GM12875 (cell line): ENCODE results near the gene SORCS2.

Source experiments
- H3K4me3 ChIP-seq: one replicate; pipeline ENCODE4 v1.5.1; 2011; ENCODE audit warnings: low read depth, low read length, control low read depth
- TF ChIP-seq, protein P1 (sequence below): IDR thresholded peaks from 2 replicates; pipeline ENCODE4 v1.5.1; 2011; ENCODE audit warnings: low read depth, mild to moderate bottlenecking, control low read depth, inconsistent platforms, low read length, moderate library complexity, borderline replicate concordance; ENCODE audit not compliant: insufficient read depth

SORCS2 gene

DNA sequence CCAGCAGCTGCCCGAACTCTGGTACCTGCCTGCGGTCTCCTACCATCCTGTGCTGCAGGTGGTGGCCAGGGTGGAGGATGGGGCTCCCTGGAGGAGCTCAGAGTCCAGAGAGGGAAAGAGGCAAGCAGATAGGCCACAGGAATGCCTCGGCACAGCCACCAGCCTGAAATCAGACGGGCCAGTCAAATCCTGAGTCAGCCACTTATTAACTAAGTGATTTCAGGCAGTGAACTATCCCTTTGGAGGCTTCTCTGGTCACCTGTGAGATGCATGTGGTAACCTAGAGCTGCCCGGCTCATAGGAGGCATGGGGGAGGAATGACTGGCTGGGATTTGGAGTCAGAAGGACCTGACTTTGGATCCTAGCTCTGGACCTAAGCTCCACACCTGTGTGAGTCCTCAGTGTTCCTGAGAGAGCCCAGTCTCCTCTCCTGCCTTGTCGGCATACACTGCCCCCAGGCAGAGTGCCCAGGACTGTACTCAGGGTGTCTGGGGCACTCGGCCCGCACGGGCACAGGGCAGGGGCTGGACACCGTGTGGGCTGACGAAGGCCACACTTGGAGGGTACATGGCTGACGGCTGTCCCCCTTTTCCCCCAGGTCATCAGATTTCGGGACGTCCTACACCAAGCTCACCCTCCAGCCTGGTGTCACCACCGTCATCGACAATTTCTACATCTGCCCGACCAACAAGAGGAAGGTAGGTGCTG, 338.7 kb downstream of the SORCS2 start:
- TF ChIP-seq, protein P1, sequence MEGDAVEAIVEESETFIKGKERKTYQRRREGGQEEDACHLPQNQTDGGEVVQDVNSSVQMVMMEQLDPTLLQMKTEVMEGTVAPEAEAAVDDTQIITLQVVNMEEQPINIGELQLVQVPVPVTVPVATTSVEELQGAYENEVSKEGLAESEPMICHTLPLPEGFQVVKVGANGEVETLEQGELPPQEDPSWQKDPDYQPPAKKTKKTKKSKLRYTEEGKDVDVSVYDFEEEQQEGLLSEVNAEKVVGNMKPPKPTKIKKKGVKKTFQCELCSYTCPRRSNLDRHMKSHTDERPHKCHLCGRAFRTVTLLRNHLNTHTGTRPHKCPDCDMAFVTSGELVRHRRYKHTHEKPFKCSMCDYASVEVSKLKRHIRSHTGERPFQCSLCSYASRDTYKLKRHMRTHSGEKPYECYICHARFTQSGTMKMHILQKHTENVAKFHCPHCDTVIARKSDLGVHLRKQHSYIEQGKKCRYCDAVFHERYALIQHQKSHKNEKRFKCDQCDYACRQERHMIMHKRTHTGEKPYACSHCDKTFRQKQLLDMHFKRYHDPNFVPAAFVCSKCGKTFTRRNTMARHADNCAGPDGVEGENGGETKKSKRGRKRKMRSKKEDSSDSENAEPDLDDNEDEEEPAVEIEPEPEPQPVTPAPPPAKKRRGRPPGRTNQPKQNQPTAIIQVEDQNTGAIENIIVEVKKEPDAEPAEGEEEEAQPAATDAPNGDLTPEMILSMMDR = no peak
- H3K4me3 ChIP-seq = no peak overlapping the region

DNA sequence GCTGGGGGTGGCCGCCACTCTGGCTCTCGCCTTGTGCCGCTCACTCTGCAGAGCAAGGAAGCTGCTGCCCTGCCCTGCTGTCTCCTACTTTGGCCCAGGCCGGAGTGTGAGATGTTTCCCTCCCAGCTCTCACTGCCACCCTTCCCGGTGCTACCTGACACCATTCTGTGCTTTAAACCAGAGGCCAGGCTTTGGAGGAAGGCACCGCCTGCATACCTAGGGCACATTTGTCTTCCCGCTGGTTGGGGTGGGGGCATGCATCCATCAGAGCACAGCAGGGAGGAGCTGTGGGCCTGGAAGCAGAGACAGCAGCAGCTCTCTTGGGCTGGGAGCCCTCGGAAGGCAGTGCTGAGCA, 339.3 kb downstream of the SORCS2 start:
- TF ChIP-seq, protein P1 = no peak
- H3K4me3 ChIP-seq = no peak overlapping the region

DNA sequence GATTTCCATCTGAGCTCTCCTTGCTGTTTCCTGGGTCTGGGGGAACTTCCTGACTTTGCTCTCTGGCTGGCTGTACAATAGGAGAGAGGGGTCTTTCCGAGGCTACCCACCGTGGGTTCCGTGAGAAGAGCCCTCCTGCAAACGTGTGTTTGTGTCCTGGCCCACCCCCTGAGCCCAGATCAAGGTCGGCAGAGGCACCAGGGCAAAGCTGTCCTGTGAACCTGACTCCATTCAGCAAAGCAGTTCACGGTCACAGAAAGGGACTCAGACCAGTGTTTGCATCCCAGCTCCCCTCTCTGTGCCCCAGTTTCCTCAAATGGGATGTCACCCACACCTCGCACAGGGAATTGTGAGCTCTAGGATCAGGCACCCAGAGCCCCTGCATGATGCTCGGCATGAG, 339.7 kb downstream of the SORCS2 start:
- H3K4me3 ChIP-seq = no peak overlapping the region
- TF ChIP-seq, protein P1 = no peak

DNA sequence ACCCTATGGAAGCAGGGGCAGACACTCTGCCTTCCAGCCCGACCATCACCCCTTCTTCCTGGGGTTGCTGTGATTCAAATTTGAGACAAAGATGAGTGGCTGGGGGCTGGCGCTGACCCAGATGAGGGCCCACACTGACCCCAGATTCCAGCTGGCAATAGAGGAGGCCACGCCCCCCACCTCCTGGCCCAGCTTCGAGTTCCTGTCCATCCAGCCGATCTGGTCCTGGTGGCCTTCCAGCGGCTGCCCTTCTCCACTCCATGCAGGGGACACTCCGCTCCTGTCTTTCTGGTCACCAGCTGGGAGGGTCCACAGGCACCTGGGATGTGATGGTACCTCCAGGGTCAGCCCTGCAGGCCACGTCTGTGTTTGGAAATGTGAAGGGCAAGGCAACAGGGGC, 340.9 kb downstream of the SORCS2 start:
- TF ChIP-seq, protein P1 = no peak
- no peak overlapping the region for H3K4me3 ChIP-seq

DNA sequence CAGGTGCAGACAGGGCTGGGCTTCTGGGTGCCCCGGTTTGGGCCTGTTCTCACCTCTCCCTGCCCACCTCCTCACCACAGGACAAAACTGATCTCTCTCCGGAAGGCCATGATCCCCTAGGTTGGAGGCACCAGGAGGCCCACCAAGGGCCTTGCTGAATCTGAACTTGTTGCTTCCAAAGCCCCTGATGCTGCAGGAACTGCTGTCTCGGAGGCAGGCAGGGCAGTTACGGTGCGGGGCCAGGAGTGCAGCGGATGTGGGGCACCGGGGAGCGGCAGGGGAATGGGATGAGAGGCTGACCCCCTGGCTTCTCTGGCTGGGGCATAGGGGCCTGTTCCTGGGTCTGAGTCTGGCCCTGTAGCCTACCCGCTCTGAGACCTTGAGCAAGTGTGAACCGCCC, 342.8 kb downstream of the SORCS2 start:
- H3K4me3 ChIP-seq = no peak overlapping the region
- TF ChIP-seq, protein P1 = no peak

DNA sequence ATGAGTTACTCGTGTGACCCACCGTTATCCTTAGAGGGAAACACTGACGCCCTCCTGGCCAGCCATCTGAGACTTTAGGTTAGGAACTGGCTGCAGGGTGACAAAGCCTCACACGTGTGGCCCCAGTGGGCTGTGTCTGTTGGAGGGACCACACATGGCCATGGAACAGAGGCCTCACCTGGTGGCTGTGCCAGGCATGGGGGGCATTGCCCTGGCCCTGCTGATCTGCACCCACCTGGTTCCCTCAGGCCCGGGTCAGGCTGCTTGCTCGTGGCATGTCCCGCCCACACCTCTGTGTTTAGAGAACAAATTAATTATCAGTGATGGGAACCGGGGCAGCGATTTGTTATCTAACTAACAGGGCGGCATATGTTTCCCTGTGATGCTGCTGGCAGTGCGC, 343.3 kb downstream of the SORCS2 start:
- no peak overlapping the region for H3K4me3 ChIP-seq

DNA sequence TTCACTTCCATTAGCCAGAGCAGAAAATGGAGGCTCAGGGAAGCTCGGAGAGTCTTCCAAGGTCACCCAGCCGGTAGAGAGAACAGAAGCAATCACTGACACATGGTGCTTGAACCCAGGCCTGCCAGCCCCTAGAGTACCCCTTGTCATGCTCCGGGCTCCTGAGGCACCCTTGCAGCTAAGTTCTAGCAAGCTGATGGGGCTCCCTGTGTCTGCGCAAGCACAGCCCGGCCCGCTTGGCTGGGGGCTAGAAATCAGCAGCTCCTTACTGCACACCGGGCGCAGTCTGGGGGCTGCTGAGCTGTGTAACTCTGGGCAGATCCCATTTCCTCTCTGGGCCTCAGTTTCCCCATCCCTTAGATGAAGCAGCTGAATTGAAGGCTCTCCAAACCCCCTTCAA, 344.5 kb downstream of the SORCS2 start:
- H3K4me3 ChIP-seq = no peak overlapping the region
- TF ChIP-seq, protein P1 = no peak

More for the DNA sequence above, 343.3 kb downstream of the SORCS2 start:
- TF ChIP-seq, protein P1 = no peak
